ENCODE data around the gene BRS3.

GRCh38 chrX:136447308-136447707 is 40.4 kb upstream of the BRS3 start:
- TF ChIP-seq CTCF (IDR thresholded peaks at IDR 0.05) (no peak), EZH2 (IDR thresholded peaks at IDR 0.05) (no peak), EZH2phosphoT487 (IDR thresholded peaks at IDR 0.05) (no peak)

All from neural progenitor cell (in vitro differentiated cells).